A549 (cell line): ENCODE measurements around the gene SLFN5.

Experiments
- CTCF ChIP-seq: fragments of >200 bp; sonication (Bioruptor Twin); formaldehyde crosslinking; IDR thresholded peaks from 3 replicates; pipeline ENCODE4 v1.5.1; 2016
- KDM1A ChIP-seq: fragments of 200-600 bp; sonication (generic); IDR thresholded peaks from 2 replicates; pipeline ENCODE4 v1.6.1; 2016; ENCODE audit warnings: low read depth, mild to moderate bottlenecking

DNA sequence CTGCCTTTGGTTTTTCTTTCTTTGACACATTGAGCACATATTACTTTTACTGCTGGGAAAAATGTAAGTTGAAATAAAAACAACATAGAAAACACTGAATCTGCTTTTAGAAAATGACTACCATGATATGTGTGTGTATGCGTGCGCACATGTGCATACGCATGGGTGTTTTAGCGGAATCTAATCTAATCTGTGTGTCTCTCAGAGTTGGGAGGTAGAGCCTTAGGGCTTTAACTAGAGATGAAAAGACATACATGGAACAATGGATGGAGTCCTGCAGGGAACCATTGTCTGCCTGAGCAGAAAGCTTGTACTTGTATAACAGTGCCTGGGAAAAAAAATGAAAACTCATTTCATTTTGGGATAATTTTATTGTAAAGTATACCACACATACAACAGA, 12.4 kb downstream of the SLFN5 start:
- TF ChIP-seq CTCF (no peak), KDM1A (no peak)
